ENCODE results near the gene COL8A2. TPM values are rescaled to one million over a fixed set of nuclear protein-coding genes. Genes with fewer than 3 reads are reported as not detected.

Gene COL8A2
- total RNA-seq, 1 donor from 2014 or later: 0.10 TPM

GRCh38 chr1:36134031-36134430 is 9.0 kb upstream of the COL8A2 start:
- peaks cover 4% of the 10 kb centered on the region for H3K36me3 Mint-ChIP-seq (ENCODE audit: insufficient read depth)
- no peak overlapping the region for H3K4me3 Mint-ChIP-seq (ENCODE audit: low read depth)
- peak overlapping the region; percentile 45 for H3K27ac Mint-ChIP-seq
- DNase-seq (ENCODE audit: low spot score, unreplicated experiment): no peak
- H3K4me1 Mint-ChIP-seq (ENCODE audit: low read depth): peaks cover 7% of the 10 kb centered on the region
- no peaks in the 10 kb centered on the region for H3K9me3 Mint-ChIP-seq (ENCODE audit: low read depth)
- H3K27me3 Mint-ChIP-seq: no peaks in the 10 kb centered on the region
- no peak for TF ChIP-seq CTCF (IDR thresholded peaks at IDR 0.05; ENCODE audit: unreplicated experiment)

- peak overlapping the region; percentile 45 for H3K27ac Mint-ChIP-seq
- DNase-seq (ENCODE audit: low spot score, unreplicated experiment): no peak
- H3K27me3 Mint-ChIP-seq: no peaks in the 10 kb centered on the region
- no peaks in the 10 kb centered on the region for H3K9me3 Mint-ChIP-seq (ENCODE audit: low read depth)
- TF ChIP-seq CTCF (IDR thresholded peaks at IDR 0.05; ENCODE audit: unreplicated experiment): no peak
- peaks cover 4% of the 10 kb centered on the region for H3K36me3 Mint-ChIP-seq (ENCODE audit: insufficient read depth)
- no peak overlapping the region for H3K4me3 Mint-ChIP-seq (ENCODE audit: low read depth)
- peaks cover 7% of the 10 kb centered on the region for H3K4me1 Mint-ChIP-seq (ENCODE audit: low read depth)
Observed at GRCh38 chr1:36133484-36133883, 8.5 kb upstream of the COL8A2 start.

- Mint-ChIP-seq H3K9me3 (ENCODE audit: low read depth) (no peaks in the 10 kb centered on the region), H3K36me3 (ENCODE audit: insufficient read depth) (no peaks in the 10 kb centered on the region), H3K4me3 (ENCODE audit: low read depth) (no peak overlapping the region), H3K4me1 (ENCODE audit: low read depth) (peaks cover 10% of the 10 kb centered on the region), H3K27ac (no peak overlapping the region), H3K27me3 (no peaks in the 10 kb centered on the region)
- no peak for DNase-seq (ENCODE audit: low spot score, unreplicated experiment)
- no peak for TF ChIP-seq CTCF (IDR thresholded peaks at IDR 0.05; ENCODE audit: unreplicated experiment)
Observed at GRCh38 chr1:36132029-36132428, 7.0 kb upstream of the COL8A2 start.

GRCh38 chr1:36128905-36129206 is 3.8 kb upstream of the COL8A2 start:
- peaks cover 20% of the 10 kb centered on the region for H3K27me3 Mint-ChIP-seq

GRCh38 chr1:36128126-36128904 is 3.3 kb upstream of the COL8A2 start:
- no peak for TF ChIP-seq CTCF (IDR thresholded peaks at IDR 0.05; ENCODE audit: unreplicated experiment)
- DNase-seq (ENCODE audit: low spot score, unreplicated experiment): no peak
- H3K4me3 Mint-ChIP-seq (ENCODE audit: low read depth): no peak overlapping the region
- H3K4me1 Mint-ChIP-seq (ENCODE audit: low read depth): peaks cover 10% of the 10 kb centered on the region
- no peak overlapping the region for H3K27ac Mint-ChIP-seq
- peaks cover 25% of the 10 kb centered on the region for H3K27me3 Mint-ChIP-seq
- H3K9me3 Mint-ChIP-seq (ENCODE audit: low read depth): no peaks in the 10 kb centered on the region
- no peaks in the 10 kb centered on the region for H3K36me3 Mint-ChIP-seq (ENCODE audit: insufficient read depth)

More at GRCh38 chr1:36128905-36129206, 3.8 kb upstream of the COL8A2 start:
- H3K9me3 Mint-ChIP-seq (ENCODE audit: low read depth): no peaks in the 10 kb centered on the region
- H3K27ac Mint-ChIP-seq: no peak overlapping the region
- H3K36me3 Mint-ChIP-seq (ENCODE audit: insufficient read depth): no peaks in the 10 kb centered on the region
- no peak for TF ChIP-seq CTCF (IDR thresholded peaks at IDR 0.05; ENCODE audit: unreplicated experiment)
- H3K4me1 Mint-ChIP-seq (ENCODE audit: low read depth): peaks cover 10% of the 10 kb centered on the region
- no peak for DNase-seq (ENCODE audit: low spot score, unreplicated experiment)
- H3K4me3 Mint-ChIP-seq (ENCODE audit: low read depth): no peak overlapping the region

Measured in progenitor cell of endocrine pancreas (in vitro differentiated cells).